GM18499 (cell line): ENCODE measurements around the gene RHOXF2.
"Not testable (repeated sequence)": the region's sequence is repeated elsewhere in the genome, so short reads cannot be mapped to it uniquely, and the experiment has no call there.

ENCODE experiments used
- ATAC-seq: cut with Tn5 transposase; IDR thresholded peaks from one replicate; pipeline ENCODE4 v1.9.1; 2021; ENCODE audit warnings: moderate number of reproducible peaks; ENCODE audit not compliant: insufficient read depth, unreplicated experiment

Gene RHOXF2

GRCh38 chrX:120196626-120197283 lies 38.3 kb downstream of the RHOXF2 start:
- ATAC-seq = not testable (repeated sequence)

- ATAC-seq = no peak
Observed at GRCh38 chrX:120200851-120201250, 42.4 kb downstream of the RHOXF2 start.

GRCh38 chrX:120205816-120206753 lies 47.7 kb downstream of the RHOXF2 start:
- no peak for ATAC-seq

GRCh38 chrX:120207009-120207605 lies 48.7 kb downstream of the RHOXF2 start:
- no peak for ATAC-seq

- peak; percentile 75 for ATAC-seq
Observed at GRCh38 chrX:120213438-120214265, 55.2 kb downstream of the RHOXF2 start.
